ENCODE measurements around the gene PLEKHA7.

PLEKHA7 gene

GRCh38 chr11:16833026-16833425 is 181.2 kb downstream of the PLEKHA7 start:
- no peaks in the 10 kb centered on the region for H3K27me3 ChIP-seq (ENCODE audit: insufficient read depth, low read length)
- H3K4me3 ChIP-seq (ENCODE audit: low read length): no peak overlapping the region
- H3K4me1 ChIP-seq (ENCODE audit: insufficient read depth, low read length): peaks cover 10% of the 10 kb centered on the region
- no peaks in the 10 kb centered on the region for H3K9me3 ChIP-seq (ENCODE audit: low read length)
- peaks cover 13% of the 10 kb centered on the region for H3K36me3 ChIP-seq (ENCODE audit: insufficient read depth, low read length)
- no peak overlapping the region for H2AFZ ChIP-seq (ENCODE audit: low read depth, low read length)

GRCh38 chr11:16832193-16832539 is 182.0 kb downstream of the PLEKHA7 start:
- H3K36me3 ChIP-seq (ENCODE audit: insufficient read depth, low read length): peaks cover 9% of the 10 kb centered on the region
- H2AFZ ChIP-seq (ENCODE audit: low read depth, low read length): no peak overlapping the region
- no peaks in the 10 kb centered on the region for H3K9me3 ChIP-seq (ENCODE audit: low read length)
- H3K27me3 ChIP-seq (ENCODE audit: insufficient read depth, low read length): no peaks in the 10 kb centered on the region
- peaks cover 15% of the 10 kb centered on the region for H3K4me1 ChIP-seq (ENCODE audit: insufficient read depth, low read length)
- no peak overlapping the region for H3K4me3 ChIP-seq (ENCODE audit: low read length)

GRCh38 chr11:16831316-16832192 is 182.7 kb downstream of the PLEKHA7 start:
- Histone ChIP-seq H3K9me3 (ENCODE audit: low read length) (no peaks in the 10 kb centered on the region), H3K36me3 (ENCODE audit: insufficient read depth, low read length) (peaks cover 9% of the 10 kb centered on the region), H3K27me3 (ENCODE audit: insufficient read depth, low read length) (no peaks in the 10 kb centered on the region), H3K4me3 (ENCODE audit: low read length) (no peak overlapping the region), H3K4me1 (ENCODE audit: insufficient read depth, low read length) (peaks cover 21% of the 10 kb centered on the region), H2AFZ (ENCODE audit: low read depth, low read length) (no peak overlapping the region)

GRCh38 chr11:16827139-16827538 is 187.1 kb downstream of the PLEKHA7 start:
- no peak overlapping the region for H3K4me3 ChIP-seq (ENCODE audit: low read length)
- H3K36me3 ChIP-seq (ENCODE audit: insufficient read depth, low read length): no peaks in the 10 kb centered on the region
- H2AFZ ChIP-seq (ENCODE audit: low read depth, low read length): no peak overlapping the region
- peaks cover 38% of the 10 kb centered on the region for H3K4me1 ChIP-seq (ENCODE audit: insufficient read depth, low read length)
- H3K9me3 ChIP-seq (ENCODE audit: low read length): no peaks in the 10 kb centered on the region
- no peaks in the 10 kb centered on the region for H3K27me3 ChIP-seq (ENCODE audit: insufficient read depth, low read length)

- H2AFZ ChIP-seq (ENCODE audit: low read depth, low read length): no peak overlapping the region
- H3K36me3 ChIP-seq (ENCODE audit: insufficient read depth, low read length): no peaks in the 10 kb centered on the region
- H3K27me3 ChIP-seq (ENCODE audit: insufficient read depth, low read length): no peaks in the 10 kb centered on the region
- H3K4me3 ChIP-seq (ENCODE audit: low read length): no peak overlapping the region
- H3K9me3 ChIP-seq (ENCODE audit: low read length): no peaks in the 10 kb centered on the region
- peaks cover 50% of the 10 kb centered on the region for H3K4me1 ChIP-seq (ENCODE audit: insufficient read depth, low read length)
Measured at GRCh38 chr11:16825968-16826367, 188.2 kb downstream of the PLEKHA7 start.

- Histone ChIP-seq H3K36me3 (ENCODE audit: insufficient read depth, low read length) (no peaks in the 10 kb centered on the region), H3K9me3 (ENCODE audit: low read length) (no peaks in the 10 kb centered on the region), H3K4me1 (ENCODE audit: insufficient read depth, low read length) (peaks cover 55% of the 10 kb centered on the region), H3K27me3 (ENCODE audit: insufficient read depth, low read length) (no peaks in the 10 kb centered on the region), H2AFZ (ENCODE audit: low read depth, low read length) (no peak overlapping the region), H3K4me3 (ENCODE audit: low read length) (no peak overlapping the region)
Measured at GRCh38 chr11:16825101-16825500, 189.1 kb downstream of the PLEKHA7 start.

- H3K36me3 ChIP-seq (ENCODE audit: insufficient read depth, low read length): peaks cover 17% of the 10 kb centered on the region
- no peak overlapping the region for H2AFZ ChIP-seq (ENCODE audit: low read depth, low read length)
- no peaks in the 10 kb centered on the region for H3K9me3 ChIP-seq (ENCODE audit: low read length)
- H3K4me1 ChIP-seq (ENCODE audit: insufficient read depth, low read length): peaks cover 31% of the 10 kb centered on the region
- no peak overlapping the region for H3K4me3 ChIP-seq (ENCODE audit: low read length)
- H3K27me3 ChIP-seq (ENCODE audit: insufficient read depth, low read length): no peaks in the 10 kb centered on the region
Measured at GRCh38 chr11:16820324-16821092, 193.7 kb downstream of the PLEKHA7 start.

- no peak overlapping the region for H2AFZ ChIP-seq (ENCODE audit: low read depth, low read length)
- peaks cover 22% of the 10 kb centered on the region for H3K4me1 ChIP-seq (ENCODE audit: insufficient read depth, low read length)
- peaks cover 20% of the 10 kb centered on the region for H3K36me3 ChIP-seq (ENCODE audit: insufficient read depth, low read length)
- no peak overlapping the region for H3K4me3 ChIP-seq (ENCODE audit: low read length)
- H3K27me3 ChIP-seq (ENCODE audit: insufficient read depth, low read length): no peaks in the 10 kb centered on the region
- no peaks in the 10 kb centered on the region for H3K9me3 ChIP-seq (ENCODE audit: low read length)
Measured at GRCh38 chr11:16818284-16818683, 195.9 kb downstream of the PLEKHA7 start.

GRCh38 chr11:16817351-16817750 is 196.9 kb downstream of the PLEKHA7 start:
- no peak overlapping the region for H3K4me3 ChIP-seq (ENCODE audit: low read length)
- no peak overlapping the region for H2AFZ ChIP-seq (ENCODE audit: low read depth, low read length)
- no peaks in the 10 kb centered on the region for H3K9me3 ChIP-seq (ENCODE audit: low read length)
- no peaks in the 10 kb centered on the region for H3K27me3 ChIP-seq (ENCODE audit: insufficient read depth, low read length)
- peaks cover 31% of the 10 kb centered on the region for H3K4me1 ChIP-seq (ENCODE audit: insufficient read depth, low read length)
- H3K36me3 ChIP-seq (ENCODE audit: insufficient read depth, low read length): peaks cover 24% of the 10 kb centered on the region

- peaks cover 31% of the 10 kb centered on the region for H3K4me1 ChIP-seq (ENCODE audit: insufficient read depth, low read length)
Measured at GRCh38 chr11:16816358-16817270, 197.6 kb downstream of the PLEKHA7 start.

GRCh38 chr11:16815047-16815767 is 199.0 kb downstream of the PLEKHA7 start:
- Histone ChIP-seq H3K36me3 (ENCODE audit: insufficient read depth, low read length) (peaks cover 32% of the 10 kb centered on the region), H3K4me3 (ENCODE audit: low read length) (no peak overlapping the region), H2AFZ (ENCODE audit: low read depth, low read length) (no peak overlapping the region), H3K9me3 (ENCODE audit: low read length) (no peaks in the 10 kb centered on the region), H3K4me1 (ENCODE audit: insufficient read depth, low read length) (peaks cover 22% of the 10 kb centered on the region), H3K27me3 (ENCODE audit: insufficient read depth, low read length) (no peaks in the 10 kb centered on the region)

More at GRCh38 chr11:16816358-16817270, 197.6 kb downstream of the PLEKHA7 start:
- Histone ChIP-seq H3K36me3 (ENCODE audit: insufficient read depth, low read length) (peaks cover 25% of the 10 kb centered on the region), H3K27me3 (ENCODE audit: insufficient read depth, low read length) (no peaks in the 10 kb centered on the region), H3K4me3 (ENCODE audit: low read length) (no peak overlapping the region), H3K9me3 (ENCODE audit: low read length) (no peaks in the 10 kb centered on the region), H2AFZ (ENCODE audit: low read depth, low read length) (no peak overlapping the region)

GRCh38 chr11:16814410-16815046 is 199.7 kb downstream of the PLEKHA7 start:
- peaks cover 32% of the 10 kb centered on the region for H3K36me3 ChIP-seq (ENCODE audit: insufficient read depth, low read length)
- H3K9me3 ChIP-seq (ENCODE audit: low read length): no peaks in the 10 kb centered on the region
- no peak overlapping the region for H3K4me3 ChIP-seq (ENCODE audit: low read length)
- H2AFZ ChIP-seq (ENCODE audit: low read depth, low read length): no peak overlapping the region
- H3K27me3 ChIP-seq (ENCODE audit: insufficient read depth, low read length): no peaks in the 10 kb centered on the region
- H3K4me1 ChIP-seq (ENCODE audit: insufficient read depth, low read length): peaks cover 22% of the 10 kb centered on the region
